ENCODE data around the gene NLRP6.
A peak's percentile ranks its signal among the peaks of the same experiment; 100 is the strongest.

Gene NLRP6

GRCh38 chr11:235180-235579 lies 43.0 kb upstream of the NLRP6 start:
- TF ChIP-seq EZH2phosphoT487 (IDR thresholded peaks at IDR 0.05; ENCODE audit: borderline replicate concordance, low read length): no peak
- no peak for TF ChIP-seq CTCF (IDR thresholded peaks at IDR 0.05; ENCODE audit: low read depth, low read length, poor library complexity, severe bottlenecking)
- Histone ChIP-seq H3F3A (ENCODE audit: control insufficient read depth, insufficient read depth) (peaks cover 3% of the 10 kb centered on the region; the same call in 1 of the 2 replicates), H3K27ac (ENCODE audit: low read depth, low read length) (no peak overlapping the region), H3K9me2 (replicated peaks; ENCODE audit: control insufficient read depth, low read length) (no peaks in the 10 kb centered on the region), H4K20me1 (ENCODE audit: control insufficient read depth, insufficient read depth, low read depth, low read length) (no peaks in the 10 kb centered on the region), H3K27me3 (ENCODE audit: control insufficient read depth, low read length) (no peaks in the 10 kb centered on the region), H3K4me3 (ENCODE audit: low read length) (peak overlapping the region; percentile 72), H3K4me2 (ENCODE audit: low read length) (peak overlapping the region; percentile 96), H3K4me1 (ENCODE audit: control insufficient read depth, low read length) (peaks cover 20% of the 10 kb centered on the region), H3K36me3 (ENCODE audit: control insufficient read depth, low read length) (peaks cover 22% of the 10 kb centered on the region), H3K9me3 (ENCODE audit: control insufficient read depth, insufficient read depth, low read length) (no peaks in the 10 kb centered on the region), H3K79me2 (ENCODE audit: control insufficient read depth, low read length) (peaks cover 44% of the 10 kb centered on the region)

- H3F3A ChIP-seq (ENCODE audit: control insufficient read depth, insufficient read depth): peaks cover 3% of the 10 kb centered on the region; the same call in 1 of the 2 replicates
- H3K27ac ChIP-seq (ENCODE audit: low read depth, low read length): no peak overlapping the region
- H3K4me2 ChIP-seq (ENCODE audit: low read length): peak overlapping the region; percentile 96
- H3K9me3 ChIP-seq (ENCODE audit: control insufficient read depth, insufficient read depth, low read length): no peaks in the 10 kb centered on the region
- no peaks in the 10 kb centered on the region for H3K9me2 ChIP-seq (replicated peaks; ENCODE audit: control insufficient read depth, low read length)
- H3K27me3 ChIP-seq (ENCODE audit: control insufficient read depth, low read length): no peaks in the 10 kb centered on the region
- H3K36me3 ChIP-seq (ENCODE audit: control insufficient read depth, low read length): peaks cover 25% of the 10 kb centered on the region
- peaks cover 48% of the 10 kb centered on the region for H3K79me2 ChIP-seq (ENCODE audit: control insufficient read depth, low read length)
- H3K4me3 ChIP-seq (ENCODE audit: low read length): peak overlapping the region; percentile 72
- no peak for TF ChIP-seq EZH2phosphoT487 (IDR thresholded peaks at IDR 0.05; ENCODE audit: borderline replicate concordance, low read length)
- no peak for TF ChIP-seq CTCF (IDR thresholded peaks at IDR 0.05; ENCODE audit: low read depth, low read length, poor library complexity, severe bottlenecking)
- peaks cover 20% of the 10 kb centered on the region for H3K4me1 ChIP-seq (ENCODE audit: control insufficient read depth, low read length)
- H4K20me1 ChIP-seq (ENCODE audit: control insufficient read depth, insufficient read depth, low read depth, low read length): no peaks in the 10 kb centered on the region
Observed at GRCh38 chr11:235609-235996, 42.6 kb upstream of the NLRP6 start.

- peaks cover 29% of the 10 kb centered on the region for H3K36me3 ChIP-seq (ENCODE audit: control insufficient read depth, low read length)
- H3K9me2 ChIP-seq (replicated peaks; ENCODE audit: control insufficient read depth, low read length): no peaks in the 10 kb centered on the region
- peaks cover 3% of the 10 kb centered on the region; the same call in 1 of the 2 replicates for H3F3A ChIP-seq (ENCODE audit: control insufficient read depth, insufficient read depth)
- H4K20me1 ChIP-seq (ENCODE audit: control insufficient read depth, insufficient read depth, low read depth, low read length): no peaks in the 10 kb centered on the region
- H3K79me2 ChIP-seq (ENCODE audit: control insufficient read depth, low read length): peaks cover 52% of the 10 kb centered on the region
- no peaks in the 10 kb centered on the region for H3K27me3 ChIP-seq (ENCODE audit: control insufficient read depth, low read length)
- peaks cover 20% of the 10 kb centered on the region for H3K4me1 ChIP-seq (ENCODE audit: control insufficient read depth, low read length)
- TF ChIP-seq CTCF (IDR thresholded peaks at IDR 0.05; ENCODE audit: low read depth, low read length, poor library complexity, severe bottlenecking) (no peak), EZH2phosphoT487 (IDR thresholded peaks at IDR 0.05; ENCODE audit: borderline replicate concordance, low read length) (no peak)
- peak within 1 kb of the TSS; percentile 99 for H3K4me3 ChIP-seq (ENCODE audit: low read length)
- H3K27ac ChIP-seq (ENCODE audit: low read depth, low read length): peak within 1 kb of the TSS; percentile 91
- no peaks in the 10 kb centered on the region for H3K9me3 ChIP-seq (ENCODE audit: control insufficient read depth, insufficient read depth, low read length)
- peak within 1 kb of the TSS; percentile 99 for H3K4me2 ChIP-seq (ENCODE audit: low read length)
Observed at GRCh38 chr11:235997-236773, 42.0 kb upstream of the NLRP6 start, which contains the start of gene SIRT3. TSS of gene SIRT3 (minus strand) at chr11:236342. CDS start at chr11:236328, 14 bp downstream.
